Effector CD8-positive, alpha-beta T cell (primary cell): ENCODE results near the gene EFCAB11.
"Not testable (repeated sequence)": the region's sequence is repeated elsewhere in the genome, so short reads cannot be mapped to it uniquely, and the experiment has no call there.

Experiments used
- DNase-seq: peaks from one replicate; lab custom pipeline; 2025; lab: John Stamatoyannopoulos, UW

The EFCAB11 gene

DNA sequence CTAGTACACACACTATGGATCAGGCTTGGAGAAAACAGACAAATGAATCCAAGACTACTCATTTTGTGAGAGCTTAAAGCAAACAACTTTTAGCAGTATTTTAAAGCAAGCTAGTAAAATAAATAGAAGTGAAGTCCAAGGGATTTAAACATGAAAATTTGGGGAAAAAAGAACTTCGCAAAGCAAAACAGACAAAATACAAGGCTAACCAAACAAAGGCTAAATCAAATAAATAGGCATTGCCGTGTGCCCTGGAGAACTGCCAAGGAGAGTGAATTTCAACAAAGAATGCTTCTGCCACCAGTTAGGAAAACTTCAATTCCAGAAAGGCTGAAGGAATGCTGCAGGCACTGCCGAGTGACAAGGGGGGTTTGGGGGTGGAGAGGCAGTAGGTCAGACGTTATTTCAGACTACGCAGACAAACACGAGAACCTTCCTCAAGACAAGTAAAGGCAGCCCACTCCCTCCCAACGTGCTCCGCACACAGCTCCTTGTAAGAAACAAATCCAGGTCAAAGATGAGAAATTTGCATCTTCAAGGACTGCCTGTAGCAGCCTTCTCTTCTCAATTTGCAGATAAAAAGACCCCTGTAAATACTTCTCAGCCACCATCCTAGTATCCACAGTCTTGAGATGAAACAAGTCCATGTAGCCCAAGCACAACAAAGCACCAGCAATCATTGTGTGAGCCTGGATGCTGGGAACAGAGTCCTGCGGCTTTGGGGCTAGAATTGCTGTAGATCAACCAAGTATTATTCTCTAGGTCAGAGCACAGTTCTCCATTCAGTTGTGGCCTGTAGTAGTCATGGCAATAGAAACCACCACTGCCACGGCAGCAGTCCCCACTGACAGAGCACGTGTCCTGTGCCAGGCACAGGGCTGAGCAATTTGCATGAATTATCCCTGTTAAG, 43.3 kb downstream of the EFCAB11 start:
- no peak for DNase-seq

- no peak for DNase-seq
Measured at GRCh38 chr14:89910691-89911009, 43.9 kb downstream of the EFCAB11 start.

DNA sequence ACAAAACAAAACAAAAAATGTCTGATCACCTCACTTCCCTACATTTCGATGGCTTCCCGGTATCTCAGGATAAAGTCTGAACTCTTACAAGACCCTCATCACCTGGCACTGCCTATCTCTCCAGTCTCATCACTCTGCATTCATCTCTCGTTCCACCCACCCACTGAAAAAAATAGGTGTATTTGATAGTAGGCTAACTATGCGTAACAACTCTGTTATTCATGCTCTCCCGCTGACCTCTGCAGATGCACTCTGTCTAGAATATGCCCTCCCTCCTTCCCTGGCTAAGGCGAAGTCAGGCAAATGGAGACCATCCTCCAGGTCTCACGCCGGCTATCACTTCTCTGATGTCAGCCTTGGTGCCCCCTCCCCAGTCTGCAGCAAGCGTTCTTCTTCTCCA, 44.9 kb downstream of the EFCAB11 start:
- DNase-seq, result no peak

- DNase-seq, result no peak
Measured at GRCh38 chr14:89908712-89909450, 45.6 kb downstream of the EFCAB11 start.

- no peak for DNase-seq
Measured at GRCh38 chr14:89907655-89908054, 46.9 kb downstream of the EFCAB11 start.

- no peak for DNase-seq
Measured at GRCh38 chr14:89906000-89906399, 48.5 kb downstream of the EFCAB11 start.

- no peak for DNase-seq
Measured at GRCh38 chr14:89903340-89903952, 51.1 kb downstream of the EFCAB11 start.

DNA sequence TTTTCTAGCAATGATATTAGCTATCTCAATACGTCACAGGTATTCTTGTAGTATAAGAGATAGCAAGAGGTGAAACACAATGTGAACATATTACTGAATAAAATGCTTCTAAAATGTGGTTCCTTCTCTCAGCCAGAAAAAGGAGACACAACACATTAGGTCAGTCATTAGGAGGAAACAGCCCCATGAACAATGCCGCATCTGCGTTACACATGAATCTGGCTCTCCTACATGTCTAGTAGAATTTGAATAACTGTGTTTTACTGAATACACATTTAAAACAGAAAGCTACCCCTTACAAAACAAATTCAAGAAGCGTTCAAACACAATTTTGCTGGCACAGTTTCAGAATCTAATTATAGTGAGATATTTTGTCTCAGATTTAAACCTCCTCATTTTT, 51.6 kb downstream of the EFCAB11 start:
- no peak for DNase-seq

DNA sequence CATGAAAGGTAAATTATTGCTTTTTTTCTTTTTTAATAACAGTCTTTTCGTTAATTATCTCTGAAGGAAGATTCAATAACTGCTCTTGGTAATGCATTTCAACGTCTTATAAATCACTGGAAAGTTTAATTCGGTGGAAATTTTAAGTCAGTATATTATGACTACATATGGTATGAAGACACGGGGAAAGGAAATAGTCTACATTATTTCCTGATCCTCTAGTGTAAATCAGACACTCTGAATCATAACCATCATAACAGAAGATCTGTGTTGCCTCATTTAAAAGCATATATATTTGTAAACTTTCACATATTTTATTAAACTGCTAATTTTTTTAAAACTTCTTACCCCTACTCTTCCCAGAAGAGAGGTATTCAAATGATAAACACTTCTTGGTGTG, 53.7 kb downstream of the EFCAB11 start:
- no peak for DNase-seq

DNA sequence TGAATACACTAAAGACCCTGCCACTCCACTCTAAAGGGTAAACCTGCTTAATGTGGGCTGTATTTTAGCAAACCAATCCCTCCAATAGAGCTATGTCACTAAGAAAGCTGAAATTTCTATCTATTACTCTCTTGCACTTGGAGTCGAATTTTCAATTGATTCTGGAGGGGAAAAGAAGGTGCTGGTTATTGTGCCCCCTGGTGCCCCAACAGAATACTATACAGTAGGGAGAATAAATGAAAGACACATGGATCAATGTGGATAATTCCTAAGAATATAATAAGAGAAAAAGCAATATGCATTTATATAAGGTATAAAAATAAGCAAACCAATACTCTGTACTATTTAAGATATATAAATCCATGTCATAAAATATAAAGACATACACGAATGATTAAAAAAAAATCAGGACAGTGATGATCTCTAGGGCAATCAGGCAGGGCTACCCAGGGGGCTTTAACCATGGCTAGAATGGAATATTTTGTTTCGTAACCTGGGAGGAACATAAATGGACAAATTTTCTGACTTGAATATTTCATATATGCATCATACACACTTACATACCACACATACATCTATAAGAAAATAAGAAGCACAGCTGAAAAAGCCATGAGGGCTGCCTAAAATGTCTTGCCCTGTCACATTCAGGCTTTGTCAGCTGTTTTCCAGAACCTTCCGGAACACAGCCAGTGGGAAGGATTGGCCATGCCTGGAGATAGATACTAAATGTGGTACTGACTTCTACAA, 54.4 kb downstream of the EFCAB11 start:
- no peak for DNase-seq

DNA sequence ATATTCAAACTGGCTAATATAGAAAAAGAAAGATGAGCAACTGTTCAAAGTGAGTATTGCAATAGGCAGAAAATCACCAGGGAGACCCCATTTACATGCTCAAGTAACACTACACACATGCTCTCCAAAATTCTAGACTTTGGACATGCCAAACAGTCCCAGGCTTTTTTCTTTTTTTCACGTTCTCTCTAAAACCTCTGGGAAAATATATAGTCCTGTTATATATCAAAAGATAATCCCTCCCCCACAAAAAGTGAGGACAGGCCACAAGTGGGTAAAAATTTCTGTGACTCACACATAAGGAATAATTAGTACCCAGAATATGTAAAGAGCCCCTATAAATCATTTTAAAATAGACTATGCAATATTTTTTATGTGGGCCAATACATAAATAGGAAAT, 55.2 kb downstream of the EFCAB11 start:
- no peak for DNase-seq

- DNase-seq, result not testable (repeated sequence)
Measured at GRCh38 chr14:89893388-89893787, 61.1 kb downstream of the EFCAB11 start.

GRCh38 chr14:89892953-89893352, 61.6 kb downstream of the EFCAB11 start:
- no peak for DNase-seq

DNA sequence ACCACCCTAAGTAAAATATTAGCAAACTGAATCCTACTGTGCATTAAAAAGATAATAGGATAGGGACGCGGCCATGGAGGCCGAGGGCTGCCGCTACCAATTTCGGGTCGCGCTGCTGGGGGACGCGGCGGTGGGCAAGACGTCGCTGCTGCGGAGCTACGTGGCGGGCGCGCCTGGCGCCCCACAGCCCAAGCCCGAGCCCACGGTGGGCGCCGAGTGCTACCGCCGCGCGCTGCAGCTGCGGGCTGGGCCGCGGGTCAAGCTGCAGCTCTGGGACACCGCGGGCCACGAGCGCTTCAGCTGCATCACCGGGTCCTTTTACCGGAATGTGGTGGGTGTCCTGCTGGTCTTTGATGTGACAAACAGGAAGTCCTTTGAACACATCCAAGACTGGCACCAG, 62.8 kb downstream of the EFCAB11 start:
- DNase-seq, result not testable (repeated sequence)

GRCh38 chr14:89891055-89891454, 63.5 kb downstream of the EFCAB11 start:
- no peak for DNase-seq

DNA sequence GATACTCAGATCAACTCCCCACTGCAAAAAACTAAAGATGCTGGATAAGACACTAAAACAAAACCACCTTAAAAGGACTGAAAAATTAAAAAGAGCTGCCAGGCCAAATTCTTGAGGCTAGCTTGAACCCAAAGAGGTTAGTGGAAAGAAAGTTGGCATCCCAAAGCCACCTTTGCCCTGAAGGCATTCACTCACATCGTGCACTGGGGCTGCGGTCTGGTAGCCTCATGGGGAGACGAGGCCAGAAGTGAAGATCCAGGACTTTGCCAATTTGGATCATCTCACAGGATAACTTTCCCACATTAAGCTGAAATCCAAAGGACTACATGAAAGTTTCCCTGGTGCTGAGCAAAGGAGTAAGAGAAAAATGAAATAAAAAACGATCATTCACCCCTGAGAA, 63.9 kb downstream of the EFCAB11 start:
- DNase-seq, result no peak

GRCh38 chr14:89889626-89890025, 64.9 kb downstream of the EFCAB11 start:
- no peak for DNase-seq

- no peak for DNase-seq
Measured at GRCh38 chr14:89884761-89885160, 69.8 kb downstream of the EFCAB11 start.

- DNase-seq, result no peak
Measured at GRCh38 chr14:89881839-89882238, 72.7 kb downstream of the EFCAB11 start.

GRCh38 chr14:89874091-89874490, 80.4 kb downstream of the EFCAB11 start:
- not testable (repeated sequence) for DNase-seq

DNA sequence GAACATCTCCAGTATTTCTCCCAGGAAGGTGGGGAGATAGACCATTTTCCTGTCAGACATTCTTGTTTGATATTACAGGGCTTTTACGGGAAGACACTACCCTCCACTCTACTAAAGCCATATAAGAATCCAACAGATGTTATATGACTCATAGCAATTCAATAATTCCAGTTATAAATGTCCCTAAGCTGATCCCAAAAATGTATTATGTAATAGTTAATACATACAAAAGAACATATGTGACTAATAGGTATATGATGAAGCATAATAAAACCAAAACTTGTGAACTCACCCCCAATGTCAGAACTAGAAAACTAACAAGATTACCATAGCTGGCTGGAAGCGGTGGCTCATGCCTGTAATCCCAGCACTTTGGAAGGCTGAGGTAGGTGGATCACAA, 84.2 kb downstream of the EFCAB11 start:
- no peak for DNase-seq

- DNase-seq, result no peak
Measured at GRCh38 chr14:89869606-89870005, 84.9 kb downstream of the EFCAB11 start.
